Measurements from ENCODE around the gene ZNF579.

DNA sequence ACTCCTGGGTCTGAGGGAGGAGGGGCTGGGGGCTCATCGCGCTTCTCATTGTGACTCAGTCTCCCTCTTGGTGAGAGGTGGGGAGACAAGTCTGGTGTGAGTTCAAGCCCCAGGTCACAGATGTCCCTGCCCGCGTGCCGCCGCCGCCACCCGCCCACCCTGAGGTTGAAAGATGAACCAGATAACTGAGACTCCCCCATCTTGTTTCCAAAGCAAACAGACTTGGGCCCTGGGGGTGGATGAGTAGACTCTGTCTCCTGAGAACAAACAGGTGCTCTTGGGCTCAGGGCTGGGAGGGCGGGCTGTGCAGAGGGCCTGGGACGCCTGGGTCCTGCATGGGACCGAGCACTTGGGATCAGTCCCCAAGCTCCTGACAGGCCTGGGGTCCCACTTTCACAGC is 44.3 kb downstream of the ZNF579 start:
- TF ChIP-seq, protein P1, sequence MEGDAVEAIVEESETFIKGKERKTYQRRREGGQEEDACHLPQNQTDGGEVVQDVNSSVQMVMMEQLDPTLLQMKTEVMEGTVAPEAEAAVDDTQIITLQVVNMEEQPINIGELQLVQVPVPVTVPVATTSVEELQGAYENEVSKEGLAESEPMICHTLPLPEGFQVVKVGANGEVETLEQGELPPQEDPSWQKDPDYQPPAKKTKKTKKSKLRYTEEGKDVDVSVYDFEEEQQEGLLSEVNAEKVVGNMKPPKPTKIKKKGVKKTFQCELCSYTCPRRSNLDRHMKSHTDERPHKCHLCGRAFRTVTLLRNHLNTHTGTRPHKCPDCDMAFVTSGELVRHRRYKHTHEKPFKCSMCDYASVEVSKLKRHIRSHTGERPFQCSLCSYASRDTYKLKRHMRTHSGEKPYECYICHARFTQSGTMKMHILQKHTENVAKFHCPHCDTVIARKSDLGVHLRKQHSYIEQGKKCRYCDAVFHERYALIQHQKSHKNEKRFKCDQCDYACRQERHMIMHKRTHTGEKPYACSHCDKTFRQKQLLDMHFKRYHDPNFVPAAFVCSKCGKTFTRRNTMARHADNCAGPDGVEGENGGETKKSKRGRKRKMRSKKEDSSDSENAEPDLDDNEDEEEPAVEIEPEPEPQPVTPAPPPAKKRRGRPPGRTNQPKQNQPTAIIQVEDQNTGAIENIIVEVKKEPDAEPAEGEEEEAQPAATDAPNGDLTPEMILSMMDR (IDR thresholded peaks at IDR 0.05; ENCODE audit: insufficient read depth, low read depth, low read length) = no peak
- TF ChIP-seq EZH2 (IDR thresholded peaks at IDR 0.05; ENCODE audit: insufficient read depth, low read length) = no peak

Measured in astrocyte (in vitro differentiated cells and primary cell).